DMS53 (cell line): ENCODE data around the gene JAML.
"Not testable (repeated sequence)": the region's sequence is repeated elsewhere in the genome, so short reads cannot be mapped to it uniquely, and the experiment has no call there.

Experiments
- DNase-seq: peaks from one replicate; lab custom pipeline; 2025; lab: John Stamatoyannopoulos, UW

JAML gene

GRCh38 chr11:118193910-118194566, 30.8 kb downstream of the JAML start:
- DNase-seq, result no peak

GRCh38 chr11:118192817-118193216, 32.0 kb downstream of the JAML start:
- DNase-seq, result not testable (repeated sequence)

- DNase-seq, result not testable (repeated sequence)
Measured at GRCh38 chr11:118190942-118191506, 33.8 kb downstream of the JAML start.

- DNase-seq, result no peak
Measured at GRCh38 chr11:118186346-118187107, 38.3 kb downstream of the JAML start.

- DNase-seq, result no peak
Measured at GRCh38 chr11:118184784-118185579, 39.8 kb downstream of the JAML start.

GRCh38 chr11:118183691-118184090, 41.1 kb downstream of the JAML start:
- DNase-seq, result not testable (repeated sequence)

- no peak for DNase-seq
Measured at GRCh38 chr11:118180300-118180703, 44.5 kb downstream of the JAML start.

- no peak for DNase-seq
Measured at GRCh38 chr11:118176778-118177134, 48.1 kb downstream of the JAML start.

- no peak for DNase-seq
Measured at GRCh38 chr11:118175993-118176777, 48.6 kb downstream of the JAML start, which contains the start of gene SCN2B. TSS of gene SCN2B (minus strand) at chr11:118176639. CDS start at chr11:118176431, 208 bp downstream.

GRCh38 chr11:118175031-118175992, 49.5 kb downstream of the JAML start:
- DNase-seq, result no peak

- DNase-seq, result no peak
Measured at GRCh38 chr11:118174006-118174567, 50.7 kb downstream of the JAML start.

GRCh38 chr11:118172356-118172755, 52.5 kb downstream of the JAML start:
- no peak for DNase-seq

GRCh38 chr11:118171269-118172062, 53.3 kb downstream of the JAML start:
- peak; percentile 82 for DNase-seq

GRCh38 chr11:118170882-118171268, 53.9 kb downstream of the JAML start:
- peak; percentile 52 for DNase-seq

- DNase-seq, result no peak
Measured at GRCh38 chr11:118170231-118170630, 54.6 kb downstream of the JAML start.

GRCh38 chr11:118169300-118170140, 55.3 kb downstream of the JAML start:
- DNase-seq, result no peak

GRCh38 chr11:118168751-118169150, 56.1 kb downstream of the JAML start:
- peak; percentile 39 for DNase-seq

GRCh38 chr11:118168316-118168715, 56.5 kb downstream of the JAML start:
- DNase-seq, result no peak
